Tibial nerve (tissue), 4 donors: Measurements from ENCODE around the gene MLXIPL.

ENCODE experiments used
- CTCF ChIP-seq, 5 experiments: fragments of 200-600 bp in 3 of 5; fragments of 450-650 bp in 2 of 5; sonication (generic) in 3 of 5; IDR thresholded peaks; one replicate each; pipeline ENCODE4 v1.5.1; 2016 to 2019; ENCODE audit warnings: antibody characterized with exemption in 5 of 5, mild to moderate bottlenecking in 3 of 5, moderate library complexity in 2 of 5
- EP300 ChIP-seq, 2 donors: sonication (generic); formaldehyde crosslinking; IDR thresholded peaks; one replicate each; pipeline ENCODE4 v1.6.1; 2017; ENCODE audit warnings: antibody characterized with exemption in 2 of 2, mild to moderate bottlenecking in 1 of 2
- POLR2A ChIP-seq, 2 donors: fragments of 450-650 bp; IDR thresholded peaks; one replicate each; pipeline ENCODE4 v1.6.1; 2017; ENCODE audit warnings: antibody characterized with exemption in 2 of 2, mild to moderate bottlenecking in 2 of 2, moderate library complexity in 2 of 2

- TF ChIP-seq CTCF (IDR thresholded peaks at IDR 0.05): no peak
- TF ChIP-seq POLR2A (IDR thresholded peaks at IDR 0.05): no peak
- TF ChIP-seq EP300 (IDR thresholded peaks at IDR 0.05): no peak
Observed at GRCh38 chr7:73555411-73555982, 68.8 kb downstream of the MLXIPL start.
